CD4-positive, alpha-beta T cell (primary cell): ENCODE measurements around the gene QTRT2. TPM values are rescaled to one million over a fixed set of nuclear protein-coding genes. Genes with fewer than 3 reads are reported as not detected.

Source experiments
- ATAC-seq: fragments of 200-7000 bp; cut with Tn5 transposase; one replicate; pipeline ENCODE4 v1.10.0; 2022; ENCODE audit warnings: mild to moderate bottlenecking; ENCODE audit not compliant: poor library complexity
- CTCF ChIA-PET: fragments of 350-600 bp; sonication (Branson Sonifier 250); formaldehyde crosslinking; loops from one replicate; lab custom pipeline; 2021; ENCODE audit warnings: antibody characterized with exemption, inconsistent platforms; lab: Charles Lee
- POLR2A ChIA-PET: fragments of 350-600 bp; sonication (Branson Sonifier 250); formaldehyde crosslinking; loops from one replicate; lab custom pipeline; 2021; ENCODE audit warnings: antibody characterized with exemption, inconsistent platforms; lab: Charles Lee
- DNase-seq, 14 experiments: peaks; one replicate each; pipeline ENCODE4 v3.0.0-alpha.2; 2013 to 2020; ENCODE audit warnings: mixed read lengths in 2 of 14
- H3K27ac ChIP-seq, 2 donors: one replicate each; pipeline versions ENCODE4 v1.5.1 to v1.7.0; 2013; ENCODE audit warnings: low read length in 2 of 2, low read depth in 1 of 2, mild to moderate bottlenecking in 1 of 2
- H3K27me3 ChIP-seq, 2 experiments: 1 replicate in 1 of 2; 2 replicates in 1 of 2; pipeline versions ENCODE4 v1.6.1 to v1.7.0; 2013; ENCODE audit warnings: low read length in 2 of 2, control low read depth in 1 of 2, mild to moderate bottlenecking in 1 of 2, moderate library complexity in 1 of 2; ENCODE audit not compliant: insufficient read depth in 2 of 2, control insufficient read depth in 1 of 2
- H3K36me3 ChIP-seq: one replicate; pipeline ENCODE4 v1.6.1; 2013; ENCODE audit warnings: low read length, control low read depth; ENCODE audit not compliant: insufficient read depth
- H3K4me1 ChIP-seq: one replicate; pipeline ENCODE4 v1.6.1; 2013; ENCODE audit warnings: low read length, control low read depth; ENCODE audit not compliant: insufficient read depth
- H3K4me3 ChIP-seq: one replicate; pipeline ENCODE4 v1.5.1; 2013; ENCODE audit warnings: mild to moderate bottlenecking, low read length, moderate library complexity
- H3K9me3 ChIP-seq, 2 experiments: 1 replicate in 1 of 2; 2 replicates in 1 of 2; pipeline versions ENCODE4 v1.6.1 to v1.7.0; 2013; ENCODE audit warnings: low read length in 2 of 2, mild to moderate bottlenecking in 2 of 2, control low read depth in 1 of 2, moderate library complexity in 1 of 2; ENCODE audit not compliant: control insufficient read depth in 1 of 2, insufficient read depth in 1 of 2
- H3K27ac Mint-ChIP-seq: one replicate; pipeline ENCODE4 v1.8.0; 2020; ENCODE audit warnings: mixed read lengths
- H3K27me3 Mint-ChIP-seq: one replicate; pipeline ENCODE4 v1.8.0; 2021; ENCODE audit warnings: mixed read lengths
- H3K36me3 Mint-ChIP-seq: one replicate; pipeline ENCODE4 v1.8.0; 2021; ENCODE audit warnings: low read depth, mixed read lengths
- H3K4me1 Mint-ChIP-seq: one replicate; pipeline ENCODE4 v1.8.0; 2021; ENCODE audit warnings: low read depth, mixed read lengths
- H3K4me3 Mint-ChIP-seq: one replicate; pipeline ENCODE4 v1.8.0; 2020; ENCODE audit warnings: mild to moderate bottlenecking, mixed read lengths
- H3K9me3 Mint-ChIP-seq: one replicate; pipeline ENCODE4 v1.8.0; 2020; ENCODE audit warnings: mixed read lengths
- intact Hi-C, 2 experiments: fragments of 100-400 bp; cut with DNase I in 1 of 2; cut with micrococcal nuclease in 1 of 2; formaldehyde crosslinking; loops; one replicate each; pipeline versions ENCODE4 v1.15.1 to v1.9.0; 2023 to 2025; cut with DNase I, micrococcal nuclease
- total RNA-seq, 174 experiments: library from RNA in 2 of 174; stranded (reverse) in 2 of 174; gene quantifications; one replicate each; pipeline ENCODE4 v1.2.3 and lab custom pipeline; 2021 to 2026
- TF ChIP-seq, protein P1 (sequence below): fragments of 200-600 bp; IDR thresholded peaks from one replicate; pipeline ENCODE4 v1.8.0; 2022; ENCODE audit warnings: antibody characterized with exemption, mild to moderate bottlenecking

Gene QTRT2
- total RNA-seq, 2 experiments from 2014 or later, result 22.8 to 27.0 TPM

- TF ChIP-seq, protein P1, sequence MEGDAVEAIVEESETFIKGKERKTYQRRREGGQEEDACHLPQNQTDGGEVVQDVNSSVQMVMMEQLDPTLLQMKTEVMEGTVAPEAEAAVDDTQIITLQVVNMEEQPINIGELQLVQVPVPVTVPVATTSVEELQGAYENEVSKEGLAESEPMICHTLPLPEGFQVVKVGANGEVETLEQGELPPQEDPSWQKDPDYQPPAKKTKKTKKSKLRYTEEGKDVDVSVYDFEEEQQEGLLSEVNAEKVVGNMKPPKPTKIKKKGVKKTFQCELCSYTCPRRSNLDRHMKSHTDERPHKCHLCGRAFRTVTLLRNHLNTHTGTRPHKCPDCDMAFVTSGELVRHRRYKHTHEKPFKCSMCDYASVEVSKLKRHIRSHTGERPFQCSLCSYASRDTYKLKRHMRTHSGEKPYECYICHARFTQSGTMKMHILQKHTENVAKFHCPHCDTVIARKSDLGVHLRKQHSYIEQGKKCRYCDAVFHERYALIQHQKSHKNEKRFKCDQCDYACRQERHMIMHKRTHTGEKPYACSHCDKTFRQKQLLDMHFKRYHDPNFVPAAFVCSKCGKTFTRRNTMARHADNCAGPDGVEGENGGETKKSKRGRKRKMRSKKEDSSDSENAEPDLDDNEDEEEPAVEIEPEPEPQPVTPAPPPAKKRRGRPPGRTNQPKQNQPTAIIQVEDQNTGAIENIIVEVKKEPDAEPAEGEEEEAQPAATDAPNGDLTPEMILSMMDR, result no peak
- POLR2A ChIA-PET, result no interaction called here
- Histone ChIP-seq H3K36me3 (no peaks in the 10 kb centered on the region), H3K27me3 (no peaks in the 10 kb centered on the region), H3K4me1 (no peaks in the 10 kb centered on the region), H3K27ac (no peak overlapping the region), H3K4me3 (no peak overlapping the region), H3K9me3 (no peaks in the 10 kb centered on the region)
- DNase-seq, result peak in 1 of 14 experiments; percentile 3
- H3K9me3 Mint-ChIP-seq, result no peaks in the 10 kb centered on the region
- CTCF ChIA-PET, result no interaction called here
- no peak overlapping the region for H3K4me3 Mint-ChIP-seq
- intact Hi-C loops, result no loop called here
- no peak for ATAC-seq
- H3K36me3 Mint-ChIP-seq, result no peaks in the 10 kb centered on the region
- H3K4me1 Mint-ChIP-seq, result no peaks in the 10 kb centered on the region
- peaks cover 5% of the 10 kb centered on the region for H3K27me3 Mint-ChIP-seq
- no peak overlapping the region for H3K27ac Mint-ChIP-seq
These were observed 54.7 kb downstream of the QTRT2 start for GRCh38 chr3:114111060-114111770.

- no peaks in the 10 kb centered on the region for H3K36me3 ChIP-seq
- H3K27ac ChIP-seq, result no peak overlapping the region
- H3K27me3 ChIP-seq, result no peaks in the 10 kb centered on the region
- H3K9me3 ChIP-seq, result no peaks in the 10 kb centered on the region
- no peaks in the 10 kb centered on the region for H3K36me3 Mint-ChIP-seq
- CTCF ChIA-PET, result no interaction called here
- DNase-seq (no peak), ATAC-seq (no peak)
- H3K9me3 Mint-ChIP-seq, result no peaks in the 10 kb centered on the region
- H3K27me3 Mint-ChIP-seq, result peaks cover 5% of the 10 kb centered on the region
- H3K4me3 ChIP-seq, result no peak overlapping the region
- TF ChIP-seq, protein P1, result no peak
- no peak overlapping the region for H3K27ac Mint-ChIP-seq
- H3K4me1 Mint-ChIP-seq, result no peaks in the 10 kb centered on the region
- intact Hi-C loops, result no loop called here
- POLR2A ChIA-PET, result no interaction called here
- H3K4me3 Mint-ChIP-seq, result no peak overlapping the region
- no peaks in the 10 kb centered on the region for H3K4me1 ChIP-seq
These were observed 56.2 kb downstream of the QTRT2 start for GRCh38 chr3:114112696-114113095.

GRCh38 chr3:114114719-114115118 is 58.2 kb downstream of the QTRT2 start:
- intact Hi-C loops, result no loop called here
- Histone ChIP-seq H3K4me1 (no peaks in the 10 kb centered on the region), H3K27me3 (no peaks in the 10 kb centered on the region), H3K9me3 (no peaks in the 10 kb centered on the region), H3K36me3 (no peaks in the 10 kb centered on the region), H3K27ac (no peak overlapping the region), H3K4me3 (no peak overlapping the region)
- DNase-seq (no peak), ATAC-seq (no peak)
- Mint-ChIP-seq H3K27ac (no peak overlapping the region), H3K4me1 (no peaks in the 10 kb centered on the region), H3K4me3 (no peak overlapping the region), H3K27me3 (peaks cover 5% of the 10 kb centered on the region), H3K9me3 (no peaks in the 10 kb centered on the region), H3K36me3 (no peaks in the 10 kb centered on the region)
- ChIA-PET CTCF (interaction anchor here (0.6 kb wide), 1 partner anchor 53 kb away, joined by 3 read pairs; no protein-coding TSS in a partner anchor), POLR2A (no interaction called here)
- TF ChIP-seq, protein P1, result no peak
